Fibroblast of mammary gland (primary cell): ENCODE data around the gene DKK3.

Source experiments
- DNase-seq: peaks from one replicate; pipeline ENCODE4 v3.0.0-alpha.2; 2010; ENCODE audit warnings: low read depth
- H3K4me3 ChIP-seq: 2 replicates; pipeline ENCODE4 v1.5.1; 2011; ENCODE audit warnings: low read depth, mild to moderate bottlenecking, low read length, moderate library complexity; ENCODE audit not compliant: control insufficient read depth
- TF ChIP-seq, protein P1 (sequence below): conservative IDR thresholded peaks from 2 replicates; pipeline ENCODE4 v1.5.1; 2011; ENCODE audit warnings: low read depth, low read length, inconsistent platforms; ENCODE audit not compliant: control insufficient read depth, insufficient read depth

DKK3 gene

DNA sequence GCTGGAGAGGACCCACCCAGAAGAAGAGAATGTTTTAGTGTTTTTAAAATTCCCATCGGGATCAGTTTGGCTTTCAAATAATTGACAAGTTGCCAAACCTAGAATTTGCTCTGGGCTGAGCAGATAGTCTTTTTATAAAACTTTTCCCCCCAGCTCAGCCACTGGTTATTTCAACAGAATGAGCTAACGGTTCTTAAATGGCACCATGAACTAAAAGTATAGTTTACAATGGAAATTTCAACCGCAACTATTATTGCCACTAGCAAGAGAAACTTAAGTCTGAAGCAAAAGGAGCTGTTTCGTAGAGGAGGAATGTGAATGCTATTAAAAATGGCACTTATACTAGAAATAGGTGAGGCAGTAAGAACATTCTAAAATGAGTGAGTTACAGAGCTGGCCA lies 3.4 kb downstream of the DKK3 start:
- TF ChIP-seq, protein P1, sequence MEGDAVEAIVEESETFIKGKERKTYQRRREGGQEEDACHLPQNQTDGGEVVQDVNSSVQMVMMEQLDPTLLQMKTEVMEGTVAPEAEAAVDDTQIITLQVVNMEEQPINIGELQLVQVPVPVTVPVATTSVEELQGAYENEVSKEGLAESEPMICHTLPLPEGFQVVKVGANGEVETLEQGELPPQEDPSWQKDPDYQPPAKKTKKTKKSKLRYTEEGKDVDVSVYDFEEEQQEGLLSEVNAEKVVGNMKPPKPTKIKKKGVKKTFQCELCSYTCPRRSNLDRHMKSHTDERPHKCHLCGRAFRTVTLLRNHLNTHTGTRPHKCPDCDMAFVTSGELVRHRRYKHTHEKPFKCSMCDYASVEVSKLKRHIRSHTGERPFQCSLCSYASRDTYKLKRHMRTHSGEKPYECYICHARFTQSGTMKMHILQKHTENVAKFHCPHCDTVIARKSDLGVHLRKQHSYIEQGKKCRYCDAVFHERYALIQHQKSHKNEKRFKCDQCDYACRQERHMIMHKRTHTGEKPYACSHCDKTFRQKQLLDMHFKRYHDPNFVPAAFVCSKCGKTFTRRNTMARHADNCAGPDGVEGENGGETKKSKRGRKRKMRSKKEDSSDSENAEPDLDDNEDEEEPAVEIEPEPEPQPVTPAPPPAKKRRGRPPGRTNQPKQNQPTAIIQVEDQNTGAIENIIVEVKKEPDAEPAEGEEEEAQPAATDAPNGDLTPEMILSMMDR: no peak
- no peak for DNase-seq
- H3K4me3 ChIP-seq: no peak overlapping the region

DNA sequence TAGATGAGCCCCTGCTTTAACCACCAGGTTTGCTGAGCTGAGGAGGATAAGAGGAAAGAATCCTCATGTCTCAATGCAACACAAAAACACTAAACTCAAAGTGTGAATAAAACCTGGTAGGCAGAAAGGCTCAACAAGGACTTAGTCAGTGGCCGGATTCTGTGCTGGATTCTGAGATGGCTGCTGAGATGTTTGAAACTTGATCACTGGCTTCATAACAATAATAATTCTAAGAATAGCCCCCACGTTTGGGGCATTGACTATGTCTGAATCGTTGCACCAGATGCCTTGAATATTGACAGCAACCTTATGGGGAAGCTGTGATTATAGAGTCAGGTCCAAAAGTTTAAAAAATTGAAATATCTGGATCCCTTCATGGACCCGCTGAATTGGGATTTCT lies 4.6 kb downstream of the DKK3 start:
- no peak for DNase-seq
- TF ChIP-seq, protein P1: no peak
- H3K4me3 ChIP-seq: no peak overlapping the region

DNA sequence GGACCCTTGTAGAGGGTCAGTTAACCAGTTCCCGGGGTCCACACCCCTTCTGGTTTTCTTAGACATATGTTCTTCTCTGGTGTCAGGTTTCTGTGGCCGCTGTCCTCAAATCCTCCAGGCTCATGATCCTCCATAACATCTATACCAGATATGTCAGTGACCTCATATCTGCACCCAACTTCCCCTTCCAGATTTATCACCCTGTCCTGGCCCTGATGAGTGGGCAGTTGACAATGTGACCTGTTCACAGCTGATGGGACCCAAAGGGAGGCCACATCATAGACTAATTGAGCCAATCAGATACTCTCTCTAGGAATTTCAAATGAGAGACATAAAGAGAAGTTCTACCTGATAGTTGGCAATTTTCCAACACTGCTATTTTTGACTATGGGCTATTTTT lies 5.1 kb downstream of the DKK3 start:
- TF ChIP-seq, protein P1: no peak
- no peak overlapping the region for H3K4me3 ChIP-seq

DNA sequence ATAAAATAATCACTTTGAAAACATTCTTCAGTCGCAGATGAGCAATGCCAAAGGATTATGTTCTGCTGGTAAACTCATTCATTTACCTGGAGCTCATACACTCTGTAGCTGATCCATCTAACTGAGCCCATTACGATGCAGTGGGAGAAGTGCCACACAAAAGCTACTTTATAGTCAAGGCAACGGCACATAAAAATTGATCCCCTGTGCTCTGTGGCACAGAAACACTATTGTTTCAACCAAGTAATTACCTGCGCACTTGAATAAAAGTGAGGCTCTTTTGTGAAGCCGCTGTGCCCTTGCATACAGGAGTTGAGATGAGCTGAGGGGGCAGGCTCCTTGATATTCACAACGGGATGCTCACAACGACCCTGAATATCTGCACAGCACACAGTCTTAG lies 7.2 kb downstream of the DKK3 start:
- H3K4me3 ChIP-seq: no peak overlapping the region
- TF ChIP-seq, protein P1: no peak
- DNase-seq: no peak

More for the DNA sequence above, 5.1 kb downstream of the DKK3 start:
- no peak for DNase-seq

DNA sequence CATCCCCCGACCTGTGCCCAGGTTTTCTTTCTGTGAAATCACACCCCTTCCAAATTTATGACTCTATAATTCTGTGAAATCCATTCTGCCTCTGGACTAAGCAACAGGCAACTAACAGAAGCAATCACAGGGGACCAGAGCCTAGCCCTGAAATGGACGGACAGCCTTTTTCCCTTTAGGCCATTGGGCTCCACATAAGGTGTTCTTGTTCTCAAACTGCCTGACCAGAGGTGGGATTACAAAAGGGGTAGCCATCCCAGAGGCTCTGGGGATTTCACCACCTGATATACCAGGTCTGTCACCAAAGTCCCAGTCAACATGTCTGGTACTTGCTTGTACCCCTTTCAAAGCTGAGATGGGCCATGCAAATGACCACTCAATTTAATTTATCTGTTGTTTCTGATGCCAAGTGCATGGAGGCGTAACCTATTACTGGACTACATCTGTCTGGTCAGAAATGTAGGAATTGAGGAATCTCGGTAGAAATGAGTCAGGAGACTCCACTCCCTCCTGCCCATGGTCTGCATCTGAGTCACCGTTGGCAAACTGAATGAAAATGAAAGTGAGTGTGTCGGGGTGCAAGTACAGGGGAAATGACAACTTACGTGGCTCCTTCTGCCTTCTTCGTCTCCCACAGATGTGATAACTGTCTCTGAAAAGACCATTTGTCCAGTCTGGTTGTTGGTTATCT lies 10.2 kb downstream of the DKK3 start:
- TF ChIP-seq, protein P1: no peak
- H3K4me3 ChIP-seq: peak overlapping the region; percentile 38
- peak; percentile 95 for DNase-seq

DNA sequence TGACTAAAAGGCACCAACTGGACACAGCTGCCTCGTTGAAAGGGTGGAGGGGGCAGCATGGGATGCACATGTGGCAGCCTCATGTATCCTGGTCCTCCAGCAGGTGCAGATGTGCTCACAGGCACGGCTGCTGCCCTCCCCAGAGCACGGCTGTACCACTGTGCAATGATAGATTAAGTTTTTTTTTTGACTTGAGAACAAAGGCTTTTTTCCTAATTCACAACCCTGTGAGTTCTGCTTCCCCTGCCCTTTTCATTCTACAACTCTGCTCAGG lies 11.4 kb downstream of the DKK3 start:
- TF ChIP-seq, protein P1: no peak
- DNase-seq: no peak
- no peak overlapping the region for H3K4me3 ChIP-seq

DNA sequence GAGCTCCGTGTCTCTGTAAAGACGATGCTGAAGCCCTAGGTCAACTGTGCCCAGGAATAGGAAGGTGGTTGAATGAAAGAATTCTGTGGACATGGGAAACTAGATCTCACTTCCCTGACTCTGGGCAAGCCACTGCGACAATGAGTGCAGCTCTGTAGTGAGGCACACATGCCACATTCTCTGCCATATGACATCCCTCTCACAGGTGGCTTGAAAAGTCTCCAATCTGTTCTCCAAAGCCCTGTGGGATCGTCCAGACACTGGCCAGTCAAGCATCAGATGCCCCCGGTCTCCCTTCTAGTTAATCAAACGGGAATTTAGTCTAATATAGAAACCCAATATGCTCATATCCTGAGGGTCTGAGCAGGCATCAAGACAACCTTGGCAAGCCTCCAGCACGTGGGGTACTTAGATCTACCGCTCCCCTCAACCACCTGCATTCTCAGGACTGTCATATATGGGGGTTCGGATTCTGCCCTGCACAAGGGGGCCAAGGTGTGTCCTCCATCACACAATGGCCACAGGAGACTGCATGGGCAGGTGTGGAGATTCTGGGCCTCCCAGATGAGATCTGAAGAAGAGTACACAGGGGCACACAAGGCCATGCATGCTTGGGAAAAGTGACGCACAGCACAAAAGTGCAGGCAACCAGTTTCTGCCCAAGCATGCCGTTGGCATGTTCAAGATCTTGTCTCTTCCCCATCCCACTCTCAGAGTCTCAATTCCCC lies 11.9 kb downstream of the DKK3 start:
- no peak for DNase-seq
- H3K4me3 ChIP-seq: no peak overlapping the region
- TF ChIP-seq, protein P1: no peak
